ENCODE measurements around the gene RALGAPA2. TPM values are rescaled to one million over a fixed set of nuclear protein-coding genes. Genes with fewer than 3 reads are reported as not detected.

RALGAPA2 gene
- total and polyA plus RNA-seq, 2 donors from 2014 or later: 5.9 to 66.7 TPM

- Histone ChIP-seq H3K4me3 (ENCODE audit: low read length in 3 of 3) (no peak overlapping the region), H3K36me3 (ENCODE audit: control insufficient read depth in 2 of 3, insufficient read depth in 3 of 3, low read length in 3 of 3) (no peaks in the 10 kb centered on the region), H3K27ac (ENCODE audit: low read depth in 2 of 2, low read length in 2 of 2) (no peak overlapping the region), H3K9ac (ENCODE audit: low read length in 3 of 3) (no peak overlapping the region), H3K27me3 (ENCODE audit: control insufficient read depth, insufficient read depth, low read length) (no peaks in the 10 kb centered on the region), H3K9me3 (ENCODE audit: control insufficient read depth in 2 of 3, insufficient read depth in 1 of 3, low read length in 3 of 3) (no peaks in the 10 kb centered on the region), H3K4me1 (ENCODE audit: control insufficient read depth in 2 of 3, insufficient read depth in 2 of 3, low read depth in 1 of 3, low read length in 3 of 3) (peaks cover 0 to 11% (median 8%) of the 10 kb centered on the region in 3 donors)
- FAIRE-seq (no peak), DNase-seq (no peak)
- TF ChIP-seq, protein P1, sequence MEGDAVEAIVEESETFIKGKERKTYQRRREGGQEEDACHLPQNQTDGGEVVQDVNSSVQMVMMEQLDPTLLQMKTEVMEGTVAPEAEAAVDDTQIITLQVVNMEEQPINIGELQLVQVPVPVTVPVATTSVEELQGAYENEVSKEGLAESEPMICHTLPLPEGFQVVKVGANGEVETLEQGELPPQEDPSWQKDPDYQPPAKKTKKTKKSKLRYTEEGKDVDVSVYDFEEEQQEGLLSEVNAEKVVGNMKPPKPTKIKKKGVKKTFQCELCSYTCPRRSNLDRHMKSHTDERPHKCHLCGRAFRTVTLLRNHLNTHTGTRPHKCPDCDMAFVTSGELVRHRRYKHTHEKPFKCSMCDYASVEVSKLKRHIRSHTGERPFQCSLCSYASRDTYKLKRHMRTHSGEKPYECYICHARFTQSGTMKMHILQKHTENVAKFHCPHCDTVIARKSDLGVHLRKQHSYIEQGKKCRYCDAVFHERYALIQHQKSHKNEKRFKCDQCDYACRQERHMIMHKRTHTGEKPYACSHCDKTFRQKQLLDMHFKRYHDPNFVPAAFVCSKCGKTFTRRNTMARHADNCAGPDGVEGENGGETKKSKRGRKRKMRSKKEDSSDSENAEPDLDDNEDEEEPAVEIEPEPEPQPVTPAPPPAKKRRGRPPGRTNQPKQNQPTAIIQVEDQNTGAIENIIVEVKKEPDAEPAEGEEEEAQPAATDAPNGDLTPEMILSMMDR (IDR thresholded peaks at IDR 0.05; ENCODE audit: borderline replicate concordance, extremely low read depth, insufficient read depth): no peak
- intact Hi-C loops (cut with DNase I): no loop called here
Measured at GRCh38 chr20:20747298-20747697, 34.9 kb upstream of the RALGAPA2 start.

GRCh38 chr20:20744170-20744725 lies 31.8 kb upstream of the RALGAPA2 start:
- TF ChIP-seq, protein P1 (IDR thresholded peaks at IDR 0.05; ENCODE audit: borderline replicate concordance, extremely low read depth, insufficient read depth): no peak
- Histone ChIP-seq H3K9ac (ENCODE audit: low read length in 3 of 3) (no peak overlapping the region), H3K36me3 (ENCODE audit: control insufficient read depth in 2 of 3, insufficient read depth in 3 of 3, low read length in 3 of 3) (no peaks in the 10 kb centered on the region), H3K27me3 (ENCODE audit: control insufficient read depth, insufficient read depth, low read length) (no peaks in the 10 kb centered on the region), H3K27ac (ENCODE audit: low read depth in 2 of 2, low read length in 2 of 2) (peak overlapping the region; percentile 29 to 47), H3K4me3 (ENCODE audit: low read length in 3 of 3) (no peak overlapping the region), H3K9me3 (ENCODE audit: control insufficient read depth in 2 of 3, insufficient read depth in 1 of 3, low read length in 3 of 3) (no peaks in the 10 kb centered on the region), H3K4me1 (ENCODE audit: control insufficient read depth in 2 of 3, insufficient read depth in 2 of 3, low read depth in 1 of 3, low read length in 3 of 3) (peaks cover 0 to 11% (median 8%) of the 10 kb centered on the region in 3 donors)
- FAIRE-seq (no peak), DNase-seq (peak in 2 of 5 donors; percentile 19 to 21)
- intact Hi-C loops (cut with DNase I): no loop called here

- Histone ChIP-seq H3K36me3 (ENCODE audit: control insufficient read depth in 2 of 3, insufficient read depth in 3 of 3, low read length in 3 of 3) (no peaks in the 10 kb centered on the region), H3K9me3 (ENCODE audit: control insufficient read depth in 2 of 3, insufficient read depth in 1 of 3, low read length in 3 of 3) (no peaks in the 10 kb centered on the region), H3K9ac (ENCODE audit: low read length in 3 of 3) (peak overlapping the region in 1 of 3 donors; percentile 30), H3K27me3 (ENCODE audit: control insufficient read depth, insufficient read depth, low read length) (no peaks in the 10 kb centered on the region), H3K27ac (ENCODE audit: low read depth in 2 of 2, low read length in 2 of 2) (peak overlapping the region; percentile 29 to 47), H3K4me1 (ENCODE audit: control insufficient read depth in 2 of 3, insufficient read depth in 2 of 3, low read depth in 1 of 3, low read length in 3 of 3) (peaks cover 0 to 11% (median 8%) of the 10 kb centered on the region in 3 donors), H3K4me3 (ENCODE audit: low read length in 3 of 3) (peak overlapping the region in 2 of 3 donors; percentile 12 to 20)
- FAIRE-seq (no peak), DNase-seq (peak; percentile 53 to 80 (median 70))
- intact Hi-C loops (cut with DNase I): no loop called here
- TF ChIP-seq, protein P1 (IDR thresholded peaks at IDR 0.05; ENCODE audit: borderline replicate concordance, extremely low read depth, insufficient read depth): no peak
Measured at GRCh38 chr20:20743511-20744169, 31.2 kb upstream of the RALGAPA2 start.

Data from kidney (tissue), 14 donors.